GM21526 (cell line): ENCODE results near the gene RIPOR2.

Experiments used
- ATAC-seq: cut with Tn5 transposase; IDR thresholded peaks from one replicate; pipeline ENCODE4 v1.9.1; 2021; ENCODE audit warnings: moderate library complexity; ENCODE audit not compliant: unreplicated experiment, low FRiP score

RIPOR2 gene

DNA sequence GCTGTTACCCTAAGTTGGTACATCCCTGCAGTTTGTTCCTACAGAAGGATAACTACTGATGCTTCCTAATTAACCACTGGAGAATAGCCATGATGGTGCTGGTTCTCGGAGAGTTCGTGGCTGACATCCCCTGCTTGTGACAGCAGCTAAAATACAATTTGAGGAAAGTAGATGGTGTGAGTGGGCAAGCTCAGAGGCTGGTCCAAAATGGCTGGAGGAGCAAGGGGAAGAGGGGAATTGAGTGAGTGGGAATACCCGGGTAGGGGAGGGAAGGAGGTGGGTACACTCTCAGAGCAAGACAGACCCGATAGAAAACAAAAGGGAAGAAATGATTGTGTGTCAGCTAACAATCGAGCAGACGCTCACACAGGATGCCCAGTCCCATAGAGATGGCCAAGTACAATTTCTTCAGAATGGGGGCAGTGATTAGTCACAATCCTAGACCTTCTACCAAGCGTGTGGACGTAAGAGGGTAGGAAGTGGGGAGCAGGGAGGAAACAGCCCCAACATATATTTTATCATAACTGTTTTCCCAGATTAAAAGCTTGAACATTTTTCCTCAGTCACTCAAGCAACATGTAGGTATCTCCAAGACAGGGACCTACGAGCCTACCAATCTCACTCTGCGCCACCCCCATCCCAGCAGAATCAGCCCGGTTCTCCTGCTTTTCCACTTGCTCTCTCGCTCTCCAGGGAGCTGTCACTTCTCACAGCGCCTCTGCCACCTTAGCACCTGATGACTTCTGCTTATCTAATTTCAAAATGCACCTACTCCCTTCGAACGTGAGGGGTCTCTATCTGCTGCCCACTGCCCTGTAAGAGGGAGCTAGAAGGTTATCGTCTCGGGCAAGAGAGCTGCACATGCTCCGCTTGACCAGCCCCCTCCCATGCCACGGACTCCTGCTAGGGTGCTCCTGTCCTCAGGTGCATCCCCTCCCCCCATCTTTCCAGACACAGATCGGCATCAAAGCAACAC, 26.2 kb downstream of the RIPOR2 start:
- ATAC-seq: no peak

DNA sequence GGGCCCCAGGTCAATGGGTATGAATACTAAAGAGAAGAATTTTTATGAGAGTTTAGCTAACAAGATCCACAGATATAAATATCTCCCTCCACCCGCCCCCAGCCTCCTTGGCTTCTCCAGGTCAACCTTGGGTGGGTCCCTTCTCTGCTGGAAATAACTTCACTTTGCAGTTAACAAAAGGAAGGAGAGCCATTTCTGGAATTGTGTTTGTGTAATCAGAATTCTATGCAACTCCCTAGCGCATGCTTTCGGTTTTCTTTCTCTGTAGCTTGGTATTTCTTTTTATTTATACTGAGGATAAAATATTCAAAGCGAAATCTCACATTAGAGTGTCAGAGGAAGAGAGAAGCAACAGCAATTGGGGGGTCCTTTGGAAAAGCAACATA, 27.1 kb downstream of the RIPOR2 start:
- ATAC-seq: no peak

DNA sequence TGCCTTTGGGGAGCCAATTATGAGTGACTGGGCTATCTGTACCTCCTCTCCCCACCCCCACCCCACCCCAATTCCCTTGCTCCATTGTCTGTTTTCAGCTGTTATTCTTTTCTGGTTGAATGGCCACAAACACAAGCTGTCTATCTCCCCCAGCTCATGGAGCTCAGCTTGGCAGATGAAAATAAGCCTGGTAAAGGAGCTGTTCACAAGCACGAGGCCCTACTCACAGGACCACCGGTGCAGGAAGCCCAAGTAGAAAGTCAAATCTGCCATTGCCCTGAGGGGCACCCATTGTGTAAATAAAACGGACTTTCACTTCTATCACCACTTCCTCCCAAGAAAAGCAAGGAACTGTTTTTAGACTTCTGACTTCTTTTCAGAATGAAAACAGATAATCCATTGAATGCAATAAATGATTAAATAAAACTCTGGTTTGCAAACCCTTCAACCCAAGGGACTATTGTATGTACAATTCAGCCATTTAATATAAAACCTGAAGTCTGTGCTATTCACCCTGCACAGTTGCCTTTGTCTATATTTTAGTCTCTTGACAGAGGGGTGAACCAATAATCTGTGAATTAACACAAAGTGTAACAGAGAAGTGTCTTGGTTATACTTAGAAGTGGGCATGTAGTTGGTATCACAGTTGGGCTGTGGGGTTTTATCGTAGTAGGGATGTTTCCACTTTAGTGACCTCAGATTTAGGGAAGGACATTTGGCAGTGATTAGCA, 27.7 kb downstream of the RIPOR2 start:
- no peak for ATAC-seq

DNA sequence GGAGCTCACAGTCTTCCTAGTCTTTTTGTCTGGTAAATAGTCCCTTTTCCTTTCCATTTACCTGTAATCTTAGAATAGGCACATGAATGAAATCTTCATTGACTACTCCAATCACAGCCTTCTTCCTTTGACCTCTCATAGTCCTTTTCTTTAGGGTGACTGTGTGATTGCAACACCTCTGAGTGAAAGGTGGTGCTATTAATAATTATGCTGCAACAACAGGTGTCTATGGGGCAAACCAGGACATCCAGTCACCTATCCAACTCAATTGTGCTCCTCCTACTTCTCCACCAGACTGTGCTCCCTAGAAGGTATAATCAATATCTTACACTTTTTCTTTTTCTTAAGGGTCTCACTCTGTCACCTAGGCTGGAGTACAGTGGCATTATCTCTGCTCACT, 29.4 kb downstream of the RIPOR2 start:
- no peak for ATAC-seq

DNA sequence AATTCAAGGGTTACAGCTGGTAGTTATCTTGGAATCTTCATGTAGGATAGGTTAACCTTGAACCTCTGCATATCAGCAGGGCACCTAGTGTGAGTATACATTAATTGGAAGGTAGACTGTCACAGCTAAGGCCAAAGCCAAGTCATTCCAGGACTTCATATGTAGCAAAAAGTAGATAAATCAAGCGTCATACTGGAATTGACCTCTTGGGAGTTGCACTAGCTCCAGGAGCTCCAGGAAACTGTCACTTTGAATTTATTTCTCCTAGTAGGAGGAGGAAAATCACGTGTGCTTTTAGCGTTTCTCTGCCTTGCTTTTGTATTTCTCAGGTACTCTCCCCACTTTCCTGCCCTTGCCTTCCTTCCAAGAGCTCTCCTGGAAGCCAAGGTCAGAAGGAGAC, 30.3 kb downstream of the RIPOR2 start:
- ATAC-seq: no peak

DNA sequence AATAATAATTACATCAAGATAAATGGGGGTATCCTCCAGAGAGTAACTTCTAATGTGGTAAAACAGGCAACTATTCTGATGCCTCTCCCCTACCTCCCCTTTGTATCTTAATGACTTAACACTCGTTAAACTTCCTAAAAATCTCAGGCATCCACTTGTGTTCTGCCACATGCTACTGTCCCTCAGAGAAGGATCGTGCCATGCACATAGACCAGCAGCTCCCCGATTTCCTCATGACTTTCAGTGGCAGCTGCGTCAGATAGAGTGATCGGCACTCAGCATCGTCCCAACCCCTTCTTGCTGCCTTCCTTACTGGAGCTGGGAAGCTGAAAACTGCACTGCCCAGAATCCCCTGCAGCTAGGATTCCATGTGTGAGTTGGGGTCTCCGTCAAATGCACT, 32.1 kb downstream of the RIPOR2 start:
- no peak for ATAC-seq

DNA sequence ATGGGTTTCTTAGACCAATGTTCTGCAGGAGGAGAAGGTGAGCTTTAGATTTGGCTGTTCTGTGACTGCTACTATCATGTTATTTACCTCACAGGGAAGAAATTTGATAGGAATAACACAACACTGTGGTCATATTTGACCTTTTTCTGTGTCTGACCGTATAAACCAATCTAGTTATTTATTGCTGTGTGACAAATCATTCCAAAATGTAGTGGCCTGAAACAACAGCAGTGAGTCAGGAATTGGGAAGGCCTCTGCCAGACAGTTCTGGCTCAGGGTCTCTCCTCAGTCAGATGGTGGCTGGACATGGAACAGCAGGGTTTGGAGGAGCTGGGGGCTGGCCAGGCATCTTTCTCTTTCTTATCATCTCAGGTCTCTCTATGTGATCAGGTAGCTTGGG, 33.0 kb downstream of the RIPOR2 start:
- no peak for ATAC-seq

DNA sequence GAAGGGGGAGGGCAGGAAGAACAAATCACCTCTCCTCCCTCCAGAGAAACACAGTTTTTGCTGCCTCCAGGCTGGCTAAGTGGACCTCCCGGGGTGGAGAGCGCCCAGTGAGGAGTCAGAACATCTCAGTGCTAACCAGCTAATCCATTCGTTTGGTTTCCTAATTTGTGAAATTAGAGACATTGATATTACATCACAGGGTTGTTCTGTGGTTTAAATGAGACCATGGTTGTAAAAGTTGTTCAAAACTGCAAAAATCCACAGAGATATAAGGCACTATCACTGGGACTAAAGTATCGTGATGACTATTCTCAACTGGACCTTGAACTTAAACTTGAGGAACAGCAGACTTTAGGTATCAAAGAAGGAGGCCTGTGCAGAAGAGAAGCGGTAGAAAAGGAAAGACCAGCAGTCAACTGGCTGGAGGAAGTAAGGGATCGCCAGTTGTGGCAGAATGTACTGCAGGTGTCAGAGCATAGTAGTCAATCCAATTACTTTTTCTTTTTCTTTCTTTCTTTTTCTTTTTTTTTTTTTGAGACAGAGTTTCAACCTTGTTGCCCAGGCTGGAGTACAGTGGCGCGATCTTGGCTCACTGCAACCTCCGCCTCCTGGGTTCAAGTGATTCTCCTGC, 33.9 kb downstream of the RIPOR2 start:
- no peak for ATAC-seq

DNA sequence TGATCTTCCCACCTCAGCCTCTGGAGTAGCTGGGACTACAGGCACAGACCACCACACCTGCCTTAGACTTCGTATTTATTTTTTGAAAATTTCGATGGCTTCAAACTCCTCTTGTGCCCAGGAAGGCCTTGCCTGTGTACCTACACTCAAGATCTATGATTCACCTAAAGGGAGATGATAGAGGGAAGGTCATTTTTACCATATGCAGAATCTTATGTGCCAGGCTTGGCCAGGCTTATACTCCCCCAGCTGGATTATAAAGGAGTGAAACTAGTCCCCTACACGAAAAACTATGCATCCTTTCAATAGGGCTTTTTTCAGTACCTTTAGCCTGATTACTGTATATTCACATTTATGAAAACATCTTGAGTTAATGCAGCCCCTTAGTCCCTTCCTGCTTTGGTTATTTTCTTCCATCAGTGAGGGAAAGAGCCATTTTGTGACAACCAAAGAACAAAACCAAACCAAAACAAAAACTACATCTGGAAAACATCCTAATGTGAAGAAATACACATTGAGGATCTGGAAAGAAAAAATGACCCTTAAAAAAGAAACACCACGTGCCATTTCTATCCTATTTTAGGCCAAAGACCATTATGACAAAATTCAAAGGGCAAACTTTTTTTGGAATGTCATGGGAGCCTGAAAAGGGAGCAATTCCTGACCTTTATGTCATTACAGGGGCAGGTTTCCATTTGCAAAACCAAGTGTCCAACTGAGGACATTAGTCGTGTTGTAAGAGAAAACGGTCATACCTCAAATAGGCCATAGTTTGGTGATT, 34.7 kb downstream of the RIPOR2 start:
- no peak for ATAC-seq

DNA sequence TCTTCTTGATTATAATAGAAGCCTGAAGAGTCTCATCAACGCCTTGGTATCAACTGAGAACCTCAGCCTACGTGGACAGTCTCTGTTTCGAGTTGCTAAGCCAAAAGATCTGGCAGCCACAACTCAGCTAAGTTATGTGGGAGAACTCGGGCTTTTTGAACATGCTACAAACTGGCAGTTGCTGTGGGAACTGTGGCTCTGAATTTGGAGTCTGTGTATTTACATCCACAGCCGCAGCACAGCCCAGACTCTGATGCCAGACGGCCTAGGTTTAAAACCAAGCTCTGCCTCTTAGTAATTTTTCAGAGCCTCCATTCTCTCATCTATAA, 35.8 kb downstream of the RIPOR2 start:
- no peak for ATAC-seq

DNA sequence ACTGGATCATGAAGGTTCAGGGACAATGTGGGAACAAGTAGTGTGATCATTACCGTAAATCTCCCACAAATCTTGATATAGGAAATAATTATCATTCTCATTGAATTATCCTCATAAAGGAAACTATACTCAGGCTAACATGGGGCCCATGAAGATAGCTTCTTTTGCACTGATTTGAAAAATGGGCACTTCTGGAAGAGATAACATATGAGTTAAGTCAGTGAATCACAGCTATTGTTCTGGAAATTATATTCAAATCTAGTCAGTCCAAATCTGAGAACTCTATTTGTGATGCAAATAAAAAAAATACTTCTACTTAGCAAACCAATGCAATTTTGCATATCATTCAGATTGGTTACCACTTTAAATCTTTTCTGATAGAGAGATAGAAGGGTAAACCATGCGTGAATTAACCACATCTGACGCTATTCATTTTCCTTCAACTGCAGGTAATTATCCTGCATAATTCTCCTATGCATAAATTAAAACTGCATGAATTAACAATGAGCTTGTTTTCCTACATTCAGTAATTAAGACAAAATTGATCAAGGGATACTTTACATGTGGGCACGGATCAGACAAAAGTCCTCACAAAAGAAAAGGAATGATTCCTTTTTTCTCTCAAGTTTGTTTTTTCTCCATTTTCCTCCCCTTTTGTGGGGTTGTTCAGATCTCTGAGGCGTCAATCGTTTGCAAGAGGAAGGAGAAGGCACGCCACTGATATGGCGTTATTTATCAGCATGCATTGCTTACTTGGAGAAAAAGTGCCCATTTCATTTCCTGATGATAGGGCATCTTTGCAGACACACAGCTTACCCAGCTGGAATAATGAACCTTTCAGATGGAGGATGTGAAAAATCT, 36.4 kb downstream of the RIPOR2 start:
- ATAC-seq: no peak

DNA sequence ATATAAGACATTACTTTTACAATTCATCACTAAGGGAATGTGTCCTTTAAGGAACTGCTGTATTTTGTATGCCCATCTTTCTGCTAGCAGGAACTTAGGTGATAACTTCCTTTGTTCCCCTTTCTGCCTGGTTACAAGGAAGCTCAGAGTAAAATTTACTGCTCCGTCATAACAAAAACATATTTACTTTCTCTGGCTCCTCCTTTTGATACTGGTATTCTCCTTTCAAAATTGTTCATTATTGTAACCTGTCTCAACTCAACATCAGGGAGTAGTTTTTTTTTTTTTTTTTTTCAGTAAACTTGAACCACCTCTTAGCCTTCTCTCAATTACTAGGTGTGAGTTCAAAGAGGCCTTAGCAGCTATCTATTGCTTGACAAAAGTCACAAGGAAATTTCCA, 37.1 kb downstream of the RIPOR2 start:
- no peak for ATAC-seq

DNA sequence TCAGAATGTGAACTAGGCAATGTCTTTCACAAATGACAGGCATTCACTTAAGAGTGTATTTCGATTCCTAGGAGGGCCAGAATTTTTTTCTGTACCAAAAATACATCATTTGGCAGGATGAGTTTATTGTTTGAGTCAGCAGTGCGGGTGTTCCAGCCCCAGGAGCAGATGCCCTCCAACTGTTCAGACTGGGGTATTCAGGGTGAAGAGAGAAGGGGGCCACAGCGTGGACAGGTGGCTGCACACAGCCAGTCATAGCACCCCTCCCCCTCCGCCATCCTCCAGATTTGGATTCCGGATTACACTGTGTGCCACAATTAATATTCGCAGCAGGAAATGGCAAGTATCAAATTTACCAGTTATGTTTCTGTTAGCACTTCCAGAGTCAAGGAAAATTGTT, 38.6 kb downstream of the RIPOR2 start:
- ATAC-seq: no peak

DNA sequence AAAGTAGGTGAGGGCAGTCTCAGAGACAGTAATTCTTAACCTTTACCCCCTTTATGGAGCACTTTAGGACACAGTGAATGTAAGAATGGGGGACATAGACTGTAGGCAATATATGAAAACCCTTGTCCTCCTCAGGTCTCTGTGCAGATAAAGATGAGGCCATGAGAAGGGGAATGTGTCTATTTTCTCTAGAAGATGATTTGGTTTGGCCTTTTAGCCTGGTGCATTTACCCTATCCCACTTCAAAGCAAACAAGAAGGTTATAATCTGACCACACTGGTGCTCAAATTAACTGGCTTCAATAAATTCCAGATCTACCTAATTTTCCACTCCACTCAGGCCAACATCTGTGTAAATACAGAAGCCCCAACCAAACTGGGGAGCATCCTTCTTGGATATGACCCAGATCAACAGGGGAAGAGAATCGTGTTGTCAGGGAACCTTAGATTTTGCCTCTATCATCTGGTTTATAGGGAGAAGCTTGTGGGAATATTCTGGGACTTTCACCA, 42.4 kb downstream of the RIPOR2 start:
- no peak for ATAC-seq

DNA sequence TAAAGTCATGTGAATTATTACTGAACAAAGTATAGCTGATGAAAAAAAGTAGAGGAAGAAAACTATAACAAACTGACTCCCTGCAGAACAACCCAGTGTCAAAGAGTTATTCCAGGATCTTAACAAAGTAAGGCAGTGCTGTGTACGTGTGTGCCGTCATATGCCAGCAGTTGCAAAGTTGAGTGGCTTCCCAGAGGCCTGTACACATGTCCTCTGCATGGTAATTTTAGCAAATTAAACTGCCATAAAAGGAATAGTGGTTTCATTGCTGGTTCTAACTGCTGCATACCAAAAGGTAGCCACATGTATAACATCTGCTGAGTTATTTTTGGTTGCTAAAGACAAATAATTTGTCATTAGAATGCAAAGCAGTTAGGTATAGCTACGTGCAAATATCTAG, 44.8 kb downstream of the RIPOR2 start:
- no peak for ATAC-seq

DNA sequence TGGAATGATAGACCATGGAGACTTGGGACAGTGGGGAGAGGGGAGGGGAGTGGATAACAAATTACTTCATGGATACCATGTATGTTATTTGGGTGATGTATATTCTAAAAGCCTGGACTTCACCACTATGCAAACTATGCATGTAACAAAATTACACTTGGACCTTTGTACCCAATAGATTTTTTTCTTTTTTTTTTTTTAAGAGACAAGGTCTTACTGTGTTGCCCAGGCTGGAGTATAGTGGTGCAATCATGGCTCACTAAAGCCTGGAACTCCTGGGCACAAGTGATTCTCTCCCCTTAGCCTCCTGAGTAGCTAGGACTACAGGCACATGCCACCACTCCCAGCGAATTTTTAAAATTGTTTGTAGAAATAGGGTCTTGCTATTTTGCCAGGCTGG, 45.3 kb downstream of the RIPOR2 start:
- no peak for ATAC-seq

DNA sequence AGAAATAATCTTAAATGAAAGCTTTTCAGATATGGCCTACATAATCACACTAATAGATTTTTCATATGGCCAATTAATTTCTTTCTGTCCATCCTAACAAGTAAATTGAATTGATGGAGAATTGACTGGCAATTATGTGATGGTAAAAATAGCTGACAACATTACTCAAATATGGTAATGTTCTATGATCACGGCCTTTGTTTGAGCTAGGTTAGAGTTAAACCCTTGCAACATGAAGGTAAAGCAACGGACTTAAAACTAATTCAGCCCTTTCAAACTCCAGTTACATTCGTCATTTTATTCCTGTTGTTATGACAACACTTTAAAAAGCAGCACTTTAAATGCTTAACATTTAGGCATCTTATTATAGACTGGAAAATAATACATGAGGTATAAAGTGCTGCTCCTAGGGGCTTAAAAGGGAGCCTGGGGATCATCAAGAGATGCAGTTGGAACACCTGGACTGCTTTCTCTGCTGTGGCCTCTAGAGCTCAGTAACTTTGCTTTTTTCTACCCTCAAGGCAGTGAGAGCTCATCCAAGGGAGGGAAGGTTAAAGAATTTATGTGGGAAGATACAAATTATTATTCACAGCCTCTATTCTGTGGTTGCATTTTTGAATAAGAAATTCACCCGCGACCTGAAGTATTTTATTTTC, 46.9 kb downstream of the RIPOR2 start:
- ATAC-seq: no peak

DNA sequence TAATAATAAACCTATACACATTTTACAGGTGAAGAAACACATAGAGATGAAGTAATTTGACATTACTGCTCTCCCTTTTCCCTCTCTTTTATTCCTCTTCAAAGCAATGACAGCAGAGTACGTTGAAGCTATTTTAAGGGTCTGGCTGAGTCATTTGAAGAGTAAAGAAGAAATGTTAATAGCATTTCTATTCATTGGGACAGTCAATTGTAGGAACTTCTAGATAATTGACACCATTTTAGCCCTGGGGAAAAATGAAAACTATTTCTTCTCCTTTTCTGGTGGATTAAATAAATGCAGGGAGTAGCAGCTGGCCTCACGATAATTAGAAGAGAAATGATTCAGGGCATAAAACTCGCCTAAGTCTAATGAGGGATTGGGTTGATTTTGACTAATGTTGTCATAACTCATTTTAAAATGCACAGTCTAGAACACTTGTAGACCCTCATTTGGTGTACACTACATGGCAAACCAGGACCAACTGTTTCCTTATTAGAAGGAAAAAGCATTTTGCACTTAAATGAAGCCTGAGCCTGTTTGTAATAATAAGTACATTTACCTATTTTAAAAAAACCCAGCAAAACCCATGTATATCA, 48.1 kb downstream of the RIPOR2 start:
- ATAC-seq: no peak

DNA sequence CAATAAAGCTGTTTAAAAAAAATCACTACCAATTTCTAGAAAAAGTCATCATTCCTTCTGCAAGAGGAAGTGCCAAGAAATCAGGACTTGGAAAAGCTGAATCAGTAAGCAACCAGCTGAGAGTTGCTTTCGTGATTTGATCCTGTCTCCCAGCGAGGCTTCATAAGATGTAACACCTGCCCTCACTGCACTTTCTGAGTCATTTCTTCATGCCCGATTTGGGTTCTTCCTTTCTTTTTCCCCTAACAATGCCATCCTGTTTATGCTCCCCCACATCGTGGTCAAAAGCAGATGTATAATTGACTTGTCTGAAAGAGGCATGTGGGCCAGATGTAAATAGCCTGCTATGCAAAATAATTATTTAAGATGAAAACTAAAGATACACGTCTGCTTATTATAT, 52.1 kb downstream of the RIPOR2 start:
- no peak for ATAC-seq
